Muscle of leg (tissue), 11 donors: Measurements from ENCODE around the gene WWOX. TPM values are rescaled to one million over a fixed set of nuclear protein-coding genes. Genes with fewer than 3 reads are reported as not detected.

ENCODE experiments used
- DNase-seq: peaks from one replicate; pipeline ENCODE4 v3.0.0; 2013
- H3K27ac ChIP-seq: one replicate; pipeline ENCODE4 v1.5.1; 2013; ENCODE audit warnings: mild to moderate bottlenecking, low read length, control low read depth
- H3K27me3 ChIP-seq: one replicate; pipeline ENCODE4 v1.6.1; 2013; ENCODE audit warnings: low read length; ENCODE audit not compliant: control insufficient read depth, insufficient read depth
- H3K36me3 ChIP-seq: one replicate; pipeline ENCODE4 v1.6.1; 2013; ENCODE audit warnings: low read length; ENCODE audit not compliant: control insufficient read depth, insufficient read depth
- H3K4me1 ChIP-seq: one replicate; pipeline ENCODE4 v1.6.1; 2013; ENCODE audit warnings: low read length; ENCODE audit not compliant: control insufficient read depth, insufficient read depth
- H3K4me3 ChIP-seq: one replicate; pipeline ENCODE4 v1.5.1; 2013; ENCODE audit warnings: low read length, control low read depth
- H3K9me3 ChIP-seq: replicated peaks from 2 replicates; pipeline ENCODE4 v1.6.1; 2013; ENCODE audit warnings: low read depth, low read length; ENCODE audit not compliant: control insufficient read depth
- WGBS: methylation state at CpG from one replicate; pipeline ENCODE4 v1.1.5; 2013; ENCODE audit warnings: missing lambda C conversion rate; ENCODE audit not compliant: insufficient coverage; 5-methylcytosine and 5-hydroxymethylcytosine counted together
- polyA plus RNA-seq, 8 donors: library from polyadenylated mRNA; unstranded; fragments of 120-200 nt; gene quantifications; one replicate each; pipeline versions ENCODE4 v1.2.1 to v1.2.3, GENCODE V29; 2013; ENCODE audit warnings: inconsistent platforms in 1 of 8, low replicate concordance in 1 of 8; ENCODE audit not compliant: insufficient read length in 8 of 8, insufficient read depth in 1 of 8
- total RNA-seq: library from RNA; stranded (reverse); fragments of 120-200 nt; gene quantifications from one replicate; pipeline ENCODE4 v1.2.4, GENCODE V29; 2013

The WWOX gene
- total and polyA plus RNA-seq, 9 donors: 8.1 to 15.8 (median 12.2) TPM

- WGBS: 78% methylated on average over 2 of the region's 13 CpGs
- Histone ChIP-seq H3K4me3 (no peak overlapping the region), H3K4me1 (no peaks in the 10 kb centered on the region), H3K9me3 (no peaks in the 10 kb centered on the region), H3K27ac (no peak overlapping the region), H3K36me3 (no peaks in the 10 kb centered on the region), H3K27me3 (no peaks in the 10 kb centered on the region)
- no peak for DNase-seq
Measured at GRCh38 chr16:79159261-79160049, 1060.0 kb downstream of the WWOX start.

GRCh38 chr16:79162977-79163376, 1063.5 kb downstream of the WWOX start:
- no peak for DNase-seq
- no peaks in the 10 kb centered on the region for H3K36me3 ChIP-seq
- no peaks in the 10 kb centered on the region for H3K27me3 ChIP-seq
- H3K9me3 ChIP-seq: peaks cover 3% of the 10 kb centered on the region
- no peaks in the 10 kb centered on the region for H3K4me1 ChIP-seq
- WGBS: 61% methylated on average over 2 of the region's 3 CpGs
- no peak overlapping the region for H3K27ac ChIP-seq
- no peak overlapping the region for H3K4me3 ChIP-seq

GRCh38 chr16:79163691-79164387, 1064.4 kb downstream of the WWOX start:
- Histone ChIP-seq H3K36me3 (no peaks in the 10 kb centered on the region), H3K27me3 (no peaks in the 10 kb centered on the region), H3K27ac (no peak overlapping the region), H3K4me3 (no peak overlapping the region), H3K9me3 (peaks cover 3% of the 10 kb centered on the region), H3K4me1 (no peaks in the 10 kb centered on the region)
- DNase-seq: peak; percentile 50
- WGBS: no CpG with 5 or more reads among the region's 13 CpGs

GRCh38 chr16:79164388-79164995, 1065.0 kb downstream of the WWOX start:
- Histone ChIP-seq H3K4me1 (peaks cover 6% of the 10 kb centered on the region), H3K27me3 (no peaks in the 10 kb centered on the region), H3K9me3 (peaks cover 3% of the 10 kb centered on the region), H3K4me3 (no peak overlapping the region), H3K27ac (no peak overlapping the region), H3K36me3 (no peaks in the 10 kb centered on the region)
- WGBS: 79% methylated on average over 4 of the region's 10 CpGs
- no peak for DNase-seq

- Histone ChIP-seq H3K4me1 (peaks cover 7% of the 10 kb centered on the region), H3K4me3 (no peak overlapping the region), H3K27me3 (no peaks in the 10 kb centered on the region), H3K27ac (no peak overlapping the region), H3K36me3 (no peaks in the 10 kb centered on the region), H3K9me3 (peaks cover 3% of the 10 kb centered on the region)
- WGBS: 83% methylated on average over 2 of the region's 9 CpGs
- peak; percentile 16 for DNase-seq
Measured at GRCh38 chr16:79165079-79165478, 1065.6 kb downstream of the WWOX start.

GRCh38 chr16:79165506-79165905, 1066.1 kb downstream of the WWOX start:
- Histone ChIP-seq H3K9me3 (peaks cover 3% of the 10 kb centered on the region), H3K27ac (no peak overlapping the region), H3K36me3 (no peaks in the 10 kb centered on the region), H3K27me3 (no peaks in the 10 kb centered on the region), H3K4me1 (peaks cover 7% of the 10 kb centered on the region), H3K4me3 (no peak overlapping the region)
- WGBS: 69% methylated on average over 9 of the region's 9 CpGs
- no peak for DNase-seq

GRCh38 chr16:79167893-79168292, 1068.4 kb downstream of the WWOX start:
- Histone ChIP-seq H3K9me3 (peaks cover 3% of the 10 kb centered on the region), H3K4me3 (no peak overlapping the region), H3K4me1 (peaks cover 18% of the 10 kb centered on the region), H3K27ac (no peak overlapping the region), H3K27me3 (no peaks in the 10 kb centered on the region), H3K36me3 (no peaks in the 10 kb centered on the region)
- DNase-seq: no peak
- WGBS: no CpG with 5 or more reads among the region's 2 CpGs

GRCh38 chr16:79168321-79168720, 1068.9 kb downstream of the WWOX start:
- Histone ChIP-seq H3K4me3 (no peak overlapping the region), H3K27ac (no peak overlapping the region), H3K27me3 (no peaks in the 10 kb centered on the region), H3K4me1 (peaks cover 22% of the 10 kb centered on the region), H3K36me3 (no peaks in the 10 kb centered on the region), H3K9me3 (peaks cover 3% of the 10 kb centered on the region)
- DNase-seq: no peak
- no CpG with 5 or more reads among the region's 2 CpGs for WGBS

- WGBS: 49% methylated on average over 2 of the region's 2 CpGs
- Histone ChIP-seq H3K27me3 (no peaks in the 10 kb centered on the region), H3K4me3 (no peak overlapping the region), H3K27ac (no peak overlapping the region), H3K4me1 (peaks cover 22% of the 10 kb centered on the region), H3K9me3 (peaks cover 3% of the 10 kb centered on the region), H3K36me3 (no peaks in the 10 kb centered on the region)
- peak; percentile 68 for DNase-seq
Measured at GRCh38 chr16:79169239-79169638, 1069.8 kb downstream of the WWOX start.

- H3K4me1 ChIP-seq: peaks cover 22% of the 10 kb centered on the region
- no peaks in the 10 kb centered on the region for H3K27me3 ChIP-seq
- H3K4me3 ChIP-seq: no peak overlapping the region
- WGBS: no CpG with 5 or more reads among the region's 7 CpGs
- DNase-seq: peak; percentile 65
- H3K36me3 ChIP-seq: no peaks in the 10 kb centered on the region
- no peak overlapping the region for H3K27ac ChIP-seq
- peaks cover 3% of the 10 kb centered on the region for H3K9me3 ChIP-seq
Measured at GRCh38 chr16:79170555-79171246, 1071.2 kb downstream of the WWOX start.
